ENCODE measurements around the gene ZP3. TPM values are rescaled to one million over a fixed set of nuclear protein-coding genes. Genes with fewer than 3 reads are reported as not detected.
"Not testable (repeated sequence)": the region's sequence is repeated elsewhere in the genome, so short reads cannot be mapped to it uniquely, and the experiment has no call there.

ZP3 gene
- polyA plus RNA-seq, 3 donors: 4.3 to 12.1 (median 10.4) TPM

- H3K4me1 ChIP-seq (ENCODE audit: control insufficient read depth in 1 of 2, insufficient read depth in 2 of 2, low read length in 2 of 2): peaks cover 52 to 54% of the 10 kb centered on the region in 2 donors
- H3K9me3 ChIP-seq (replicated peaks in 1 of 2; ENCODE audit: control insufficient read depth in 1 of 2, insufficient read depth in 1 of 2, low read length in 2 of 2): no peaks in the 10 kb centered on the region
- H4K20me1 ChIP-seq (ENCODE audit: insufficient read depth, low read length): no peaks in the 10 kb centered on the region
- intact Hi-C loops (cut with micrococcal nuclease): loop anchor here in 1 of 2 donors (5.0 kb wide), 1 partner anchor 40 kb away; the partner anchor contains the start of gene YWHAG
- H3K27ac ChIP-seq (ENCODE audit: low read depth in 1 of 2, low read length in 2 of 2): peak overlapping the region in 1 of 2 donors; percentile 57
- WGBS (ENCODE audit: insufficient coverage): 8% methylated on average over 41 of the region's 45 CpGs
- no peak for TF ChIP-seq CTCF (IDR thresholded peaks at IDR 0.05)
- H3K9ac ChIP-seq (ENCODE audit: insufficient read depth, low read length, poor library complexity, severe bottlenecking): peak overlapping the region; percentile 55
- H3K4me3 ChIP-seq (replicated peaks in 1 of 3; ENCODE audit: low read depth in 2 of 3, low read length in 3 of 3): peak overlapping the region; percentile 56 to 78 (median 64)
- Mint-ChIP-seq H3K4me3 (peak overlapping the region; percentile 75 to 94), H3K9me3 (no peaks in the 10 kb centered on the region), H3K4me1 (peaks cover 51% of the 10 kb centered on the region), H3K27ac (peak overlapping the region in 5 of 7 donors; percentile 26 to 80 (median 60)), H3K27me3 (ENCODE audit: low read depth in 3 of 3) (peaks cover 0 to 2% (median 1%) of the 10 kb centered on the region in 3 donors), H3K36me3 (peaks cover 0 to 2% of the 10 kb centered on the region in 2 donors)
- DNase-seq: peak; percentile 69 to 80 (median 70)
- no peaks in the 10 kb centered on the region for H3K36me3 ChIP-seq (replicated peaks in 1 of 2; ENCODE audit: control insufficient read depth in 1 of 2, insufficient read depth in 2 of 2, low read length in 2 of 2)
- H3K79me2 ChIP-seq (ENCODE audit: insufficient read depth, low read length): no peaks in the 10 kb centered on the region
- no peaks in the 10 kb centered on the region for H3K27me3 ChIP-seq (ENCODE audit: control insufficient read depth in 2 of 2, insufficient read depth in 2 of 2, low read length in 2 of 2)
- H2AFZ ChIP-seq (ENCODE audit: insufficient read depth, low read depth, low read length, poor library complexity, severe bottlenecking): peak overlapping the region; percentile 89
- peak overlapping the region; percentile 87 for H3K4me2 ChIP-seq (replicated peaks; ENCODE audit: extremely low read depth, low read length, poor library complexity, severe bottlenecking)
Measured at GRCh38 chr7:76397409-76398183, 27.2 kb upstream of the ZP3 start.

GRCh38 chr7:76400248-76400647 lies 24.5 kb upstream of the ZP3 start:
- Histone ChIP-seq H3K27me3 (ENCODE audit: control insufficient read depth in 2 of 2, insufficient read depth in 2 of 2, low read length in 2 of 2) (no peaks in the 10 kb centered on the region), H3K4me3 (replicated peaks in 1 of 3; ENCODE audit: low read depth in 2 of 3, low read length in 3 of 3) (no peak overlapping the region), H4K20me1 (ENCODE audit: insufficient read depth, low read length) (no peaks in the 10 kb centered on the region), H3K9me3 (replicated peaks in 1 of 2; ENCODE audit: control insufficient read depth in 1 of 2, insufficient read depth in 1 of 2, low read length in 2 of 2) (no peaks in the 10 kb centered on the region), H3K9ac (ENCODE audit: insufficient read depth, low read length, poor library complexity, severe bottlenecking) (no peak overlapping the region), H3K79me2 (ENCODE audit: insufficient read depth, low read length) (no peaks in the 10 kb centered on the region), H3K4me1 (ENCODE audit: control insufficient read depth in 1 of 2, insufficient read depth in 2 of 2, low read length in 2 of 2) (peaks cover 50 to 55% of the 10 kb centered on the region in 2 donors), H3K36me3 (replicated peaks in 1 of 2; ENCODE audit: control insufficient read depth in 1 of 2, insufficient read depth in 2 of 2, low read length in 2 of 2) (no peaks in the 10 kb centered on the region), H2AFZ (ENCODE audit: insufficient read depth, low read depth, low read length, poor library complexity, severe bottlenecking) (no peak overlapping the region), H3K4me2 (replicated peaks; ENCODE audit: extremely low read depth, low read length, poor library complexity, severe bottlenecking) (no peak overlapping the region), H3K27ac (ENCODE audit: low read depth in 1 of 2, low read length in 2 of 2) (no peak overlapping the region)
- no peak for TF ChIP-seq CTCF (IDR thresholded peaks at IDR 0.05)
- WGBS (ENCODE audit: insufficient coverage): 95% methylated on average over 20 of the region's 23 CpGs
- no peak for DNase-seq
- H3K36me3 Mint-ChIP-seq: peaks cover 0 to 2% of the 10 kb centered on the region in 2 donors
- intact Hi-C loops (cut with micrococcal nuclease): no loop called here
- no peak overlapping the region for H3K27ac Mint-ChIP-seq
- peaks cover 0 to 6% (median 1%) of the 10 kb centered on the region in 3 donors for H3K27me3 Mint-ChIP-seq (ENCODE audit: low read depth in 3 of 3)
- no peak overlapping the region for H3K4me3 Mint-ChIP-seq
- no peaks in the 10 kb centered on the region for H3K9me3 Mint-ChIP-seq
- H3K4me1 Mint-ChIP-seq: peaks cover 58% of the 10 kb centered on the region

- H3K27me3 Mint-ChIP-seq (ENCODE audit: low read depth in 3 of 3); H3K9me3 Mint-ChIP-seq; intact Hi-C loops (cut with micrococcal nuclease); H3K27me3 ChIP-seq (ENCODE audit: control insufficient read depth in 2 of 2, insufficient read depth in 2 of 2, low read length in 2 of 2); H3K9me3 ChIP-seq (replicated peaks in 1 of 2; ENCODE audit: control insufficient read depth in 1 of 2, insufficient read depth in 1 of 2, low read length in 2 of 2); H3K36me3 Mint-ChIP-seq; H4K20me1 ChIP-seq (ENCODE audit: insufficient read depth, low read length); H2AFZ ChIP-seq (ENCODE audit: insufficient read depth, low read depth, low read length, poor library complexity, severe bottlenecking); H3K36me3 ChIP-seq (replicated peaks in 1 of 2; ENCODE audit: control insufficient read depth in 1 of 2, insufficient read depth in 2 of 2, low read length in 2 of 2); H3K79me2 ChIP-seq (ENCODE audit: insufficient read depth, low read length); H3K9ac ChIP-seq (ENCODE audit: insufficient read depth, low read length, poor library complexity, severe bottlenecking): not testable (repeated sequence)
- Mint-ChIP-seq H3K4me1 (peaks cover 44% of the 10 kb centered on the region), H3K27ac (peak overlapping the region; percentile 69 to 91 (median 89)), H3K4me3 (peak overlapping the region; percentile 15 to 24)
- WGBS (ENCODE audit: insufficient coverage): 0% methylated on average over 3 of the region's 8 CpGs
- H3K4me2 ChIP-seq (replicated peaks; ENCODE audit: extremely low read depth, low read length, poor library complexity, severe bottlenecking): peak overlapping the region; percentile 26
- peak overlapping the region; percentile 61 to 70 for H3K27ac ChIP-seq (ENCODE audit: low read depth in 1 of 2, low read length in 2 of 2)
- H3K4me3 ChIP-seq (replicated peaks in 1 of 3; ENCODE audit: low read depth in 2 of 3, low read length in 3 of 3): peak overlapping the region in 1 of 3 experiments; percentile 23
- peaks cover 33 to 38% of the 10 kb centered on the region in 2 donors for H3K4me1 ChIP-seq (ENCODE audit: control insufficient read depth in 1 of 2, insufficient read depth in 2 of 2, low read length in 2 of 2)
- DNase-seq: peak in 2 of 3 donors; percentile 61 to 79
Measured at GRCh38 chr7:76403097-76403496, 21.7 kb upstream of the ZP3 start.
